HepG2 (cell line): ENCODE data around the gene LAG3. TPM values are rescaled to one million over a fixed set of nuclear protein-coding genes. Genes with fewer than 3 reads are reported as not detected.
A peak's percentile ranks its signal among the peaks of the same experiment; 100 is the strongest.

Experiments
- CREBL2 ChIP-seq: sonication (generic); formaldehyde crosslinking; IDR thresholded peaks from 2 replicates; pipeline ENCODE4 v1.8.1; 2023; ENCODE audit warnings: missing genetic modification reagents, mild to moderate bottlenecking, borderline replicate concordance
- ETV5 ChIP-seq: IDR thresholded peaks from 2 replicates; pipeline ENCODE4 v1.6.1; 2018; ENCODE audit warnings: missing biosample characterization, missing genetic modification reagents, inconsistent platforms, borderline replicate concordance
- HNF4G ChIP-seq, 2 experiments: sonication (generic) in 1 of 2; formaldehyde crosslinking in 1 of 2; IDR thresholded peaks; 2 replicates each; pipeline versions ENCODE4 v1.4.0 to v1.6.1; 2011 to 2020; ENCODE audit warnings: borderline replicate concordance in 2 of 2, low read depth in 2 of 2, mild to moderate bottlenecking in 2 of 2, low read length in 1 of 2, missing genetic modification reagents in 1 of 2, moderate library complexity in 1 of 2
- KDM4B ChIP-seq: sonication (generic); formaldehyde crosslinking; IDR thresholded peaks from 2 replicates; pipeline ENCODE4 v1.4.0; 2020; ENCODE audit warnings: missing genetic modification reagents
- NCOR1 ChIP-seq: fragments of 200-600 bp; sonication (generic); IDR thresholded peaks from 2 replicates; pipeline ENCODE4 v1.7.0; 2017; ENCODE audit warnings: antibody characterized with exemption, low read length, borderline replicate concordance
- NFE2 ChIP-seq: sonication (generic); formaldehyde crosslinking; IDR thresholded peaks from 2 replicates; pipeline ENCODE4 v1.4.0; 2020; ENCODE audit warnings: missing genetic modification reagents
- NR2F1 ChIP-seq, 2 experiments: fragments of 450-650 bp in 1 of 2; formaldehyde crosslinking in 1 of 2; IDR thresholded peaks; 2 replicates each; pipeline versions ENCODE4 v1.5.0 to v1.6.1; 2016 to 2020; ENCODE audit warnings: mild to moderate bottlenecking in 1 of 2, missing compliant biosample characterization in 1 of 2, missing genetic modification reagents in 1 of 2, moderate library complexity in 1 of 2
- NR2F6 ChIP-seq, 2 experiments: IDR thresholded peaks; 2 replicates each; pipeline ENCODE4 v1.6.1; 2016; ENCODE audit warnings: antibody characterized with exemption in 1 of 2, mild to moderate bottlenecking in 1 of 2
- SIN3B ChIP-seq: fragments of 150-350 bp; IDR thresholded peaks from 2 replicates; pipeline ENCODE4 v1.6.1; 2014; ENCODE audit warnings: low read length
- TSC22D2 ChIP-seq: sonication (generic); formaldehyde crosslinking; IDR thresholded peaks from 2 replicates; pipeline ENCODE4 v1.5.1; 2020; ENCODE audit warnings: missing genetic modification reagents, mild to moderate bottlenecking, borderline replicate concordance
- ZMAT3 ChIP-seq: sonication (generic); formaldehyde crosslinking; conservative IDR thresholded peaks from 2 replicates; pipeline ENCODE4 v1.7.0; 2021; ENCODE audit warnings: missing genetic modification reagents
- ZMYM2 ChIP-seq: sonication (generic); formaldehyde crosslinking; IDR thresholded peaks from 2 replicates; pipeline ENCODE4 v1.8.0; 2022; ENCODE audit warnings: mild to moderate bottlenecking, missing genetic modification reagents
- ZNF121 ChIP-seq: sonication (generic); formaldehyde crosslinking; IDR thresholded peaks from 2 replicates; pipeline ENCODE4 v1.5.0; 2020; ENCODE audit warnings: mild to moderate bottlenecking, missing genetic modification reagents
- ZNF33A ChIP-seq: sonication (generic); formaldehyde crosslinking; IDR thresholded peaks from 2 replicates; pipeline ENCODE4 v1.5.1; 2020; ENCODE audit warnings: missing genetic modification reagents, mild to moderate bottlenecking, moderate library complexity, borderline replicate concordance
- ZNF670 ChIP-seq: sonication (generic); formaldehyde crosslinking; IDR thresholded peaks from 2 replicates; pipeline ENCODE4 v1.8.0; 2022; ENCODE audit warnings: mild to moderate bottlenecking, missing genetic modification reagents, borderline replicate concordance
- ZNF740 ChIP-seq: sonication (generic); formaldehyde crosslinking; IDR thresholded peaks from 2 replicates; pipeline ENCODE4 v1.4.0; 2020; ENCODE audit warnings: missing genetic modification reagents
- ZSCAN29 ChIP-seq: sonication (generic); formaldehyde crosslinking; conservative IDR thresholded peaks from 2 replicates; pipeline ENCODE4 v1.4.0; 2020; ENCODE audit warnings: mild to moderate bottlenecking, missing genetic modification reagents
- polyA plus RNA-seq, 8 experiments: library from polyadenylated mRNA; depleted of rRNA in 3 of 8; stranded (reverse) in 7 of 8; unstranded in 1 of 8; fragments of >200 nt; fragmentation: Illumina TruSeq in 4 of 8; extraction: Trizol in 4 of 8; gene quantifications; 2 replicates each; pipeline versions ENCODE4 v1.2.1 to v1.2.3, GENCODE V29; 2011 to 2016; ENCODE audit warnings: low read depth in 4 of 8, missing spikeins in 1 of 8, mixed read lengths in 1 of 8; ENCODE audit not compliant: insufficient read depth in 1 of 8
- total RNA-seq, 5 experiments: library from RNA; depleted of rRNA; stranded (reverse); fragments of >200 nt; fragmentation: Illumina TruSeq; extraction: Trizol; gene quantifications; 2 replicates each; pipeline ENCODE4 v1.2.3, GENCODE V29; 2016; ENCODE audit warnings: low read depth in 1 of 5
- TF ChIP-seq, protein P1 (sequence below): sonication (generic); formaldehyde crosslinking; IDR thresholded peaks from 2 replicates; pipeline ENCODE4 v1.5.0; 2020; ENCODE audit warnings: mild to moderate bottlenecking, missing genetic modification reagents, borderline replicate concordance
- TF ChIP-seq, protein P2 (sequence below): sonication (generic); formaldehyde crosslinking; IDR thresholded peaks from 2 replicates; pipeline ENCODE4 v1.5.0; 2020; ENCODE audit warnings: mild to moderate bottlenecking, missing genetic modification reagents, moderate library complexity
- TF ChIP-seq, protein P3 (sequence below): sonication (generic); formaldehyde crosslinking; IDR thresholded peaks from 2 replicates; pipeline ENCODE4 v1.5.1; 2020; ENCODE audit warnings: mild to moderate bottlenecking, missing genetic modification reagents

LAG3 gene
- total and polyA plus RNA-seq, 2 of the 13 experiments (the other 11 are each of a cell fraction or from before 2014, with no cell fraction given): 0.11 to 0.26 TPM

DNA sequence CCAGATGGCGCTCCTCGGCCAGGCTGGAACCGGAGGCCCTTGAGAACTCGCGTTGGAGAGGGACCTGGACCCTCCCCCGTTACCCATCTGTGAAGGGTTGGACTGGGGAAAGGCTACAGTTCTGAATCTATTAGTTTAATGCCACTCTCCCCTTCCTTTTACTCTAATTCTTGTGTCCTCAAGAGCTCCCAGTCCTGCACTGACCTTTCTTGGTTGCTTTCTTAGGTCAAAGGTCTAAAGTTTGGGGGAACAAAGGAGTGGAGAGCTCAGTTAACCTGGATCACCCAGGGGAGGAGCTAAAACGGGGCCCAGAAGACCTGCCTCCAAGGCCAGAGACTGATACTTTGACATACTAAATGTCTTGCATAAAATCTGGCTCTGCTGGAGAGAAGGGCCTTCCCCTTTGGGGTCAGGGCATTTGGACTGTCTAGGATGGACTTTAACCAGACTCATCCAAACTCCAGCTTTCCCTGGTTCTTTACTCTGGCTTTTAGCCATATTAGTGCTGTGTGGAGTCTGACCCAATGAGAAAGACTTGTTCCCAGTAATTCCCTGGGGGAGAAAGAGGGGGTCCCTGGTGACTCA lies 18.5 kb upstream of the LAG3 start (continued):
- TF ChIP-seq ETV5 (CRISPR knock-in tag): 0 out of 2 replicates have a peak, but pooled peaks have one; percentile 29
- TF ChIP-seq ZMAT3: no peak
- TF ChIP-seq NCOR1: peak; percentile 43; the same call in 1 of the 2 replicates
- TF ChIP-seq NR2F6 (IDR thresholded peaks at IDR 0.05): peak; percentile 34; the same call in 1 of the 2 replicates
- no peak for TF ChIP-seq NR2F6 (CRISPR knock-in tag; IDR thresholded peaks at IDR 0.05)
- 0 out of 2 replicates have a peak, but pooled peaks have one; percentile 54 for TF ChIP-seq ZNF740 (CRISPR knock-in tag)
- TF ChIP-seq KDM4B (CRISPR knock-in tag): no peak
- TF ChIP-seq, protein P1, sequence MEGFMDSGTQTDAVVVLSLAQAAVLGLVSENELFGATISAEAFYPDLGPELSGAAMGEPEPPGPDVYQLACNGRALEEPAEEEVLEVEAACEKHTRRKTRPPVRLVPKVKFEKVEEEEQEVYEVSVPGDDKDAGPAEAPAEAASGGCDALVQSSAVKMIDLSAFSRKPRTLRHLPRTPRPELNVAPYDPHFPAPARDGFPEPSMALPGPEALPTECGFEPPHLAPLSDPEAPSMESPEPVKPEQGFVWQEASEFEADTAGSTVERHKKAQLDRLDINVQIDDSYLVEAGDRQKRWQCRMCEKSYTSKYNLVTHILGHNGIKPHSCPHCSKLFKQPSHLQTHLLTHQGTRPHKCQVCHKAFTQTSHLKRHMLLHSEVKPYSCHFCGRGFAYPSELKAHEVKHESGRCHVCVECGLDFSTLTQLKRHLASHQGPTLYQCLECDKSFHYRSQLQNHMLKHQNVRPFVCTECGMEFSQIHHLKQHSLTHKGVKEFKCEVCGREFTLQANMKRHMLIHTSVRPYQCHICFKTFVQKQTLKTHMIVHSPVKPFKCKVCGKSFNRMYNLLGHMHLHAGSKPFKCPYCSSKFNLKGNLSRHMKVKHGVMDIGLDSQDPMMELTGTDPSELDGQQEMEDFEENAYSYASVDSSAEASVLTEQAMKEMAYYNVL: 0 out of 2 replicates have a peak, but pooled peaks have one; percentile 27
- 0 out of 2 replicates have a peak, but pooled peaks have one; percentile 66 for TF ChIP-seq ZSCAN29 (CRISPR knock-in tag)
- TF ChIP-seq NFE2 (CRISPR knock-in tag): no peak
- TF ChIP-seq SIN3B: peak; percentile 48; the same call in 1 of the 2 replicates
- TF ChIP-seq TSC22D2: no peak
- TF ChIP-seq HNF4G (IDR thresholded peaks at IDR 0.05; ENCODE audit: borderline replicate concordance, low read depth, low read length): peak; percentile 77
- TF ChIP-seq HNF4G (CRISPR knock-in tag; IDR thresholded peaks at IDR 0.05; ENCODE audit: borderline replicate concordance, low read depth): no peak
- 0 out of 2 replicates have a peak, but pooled peaks have one; percentile 26 for TF ChIP-seq ZNF33A
- TF ChIP-seq, protein P2, sequence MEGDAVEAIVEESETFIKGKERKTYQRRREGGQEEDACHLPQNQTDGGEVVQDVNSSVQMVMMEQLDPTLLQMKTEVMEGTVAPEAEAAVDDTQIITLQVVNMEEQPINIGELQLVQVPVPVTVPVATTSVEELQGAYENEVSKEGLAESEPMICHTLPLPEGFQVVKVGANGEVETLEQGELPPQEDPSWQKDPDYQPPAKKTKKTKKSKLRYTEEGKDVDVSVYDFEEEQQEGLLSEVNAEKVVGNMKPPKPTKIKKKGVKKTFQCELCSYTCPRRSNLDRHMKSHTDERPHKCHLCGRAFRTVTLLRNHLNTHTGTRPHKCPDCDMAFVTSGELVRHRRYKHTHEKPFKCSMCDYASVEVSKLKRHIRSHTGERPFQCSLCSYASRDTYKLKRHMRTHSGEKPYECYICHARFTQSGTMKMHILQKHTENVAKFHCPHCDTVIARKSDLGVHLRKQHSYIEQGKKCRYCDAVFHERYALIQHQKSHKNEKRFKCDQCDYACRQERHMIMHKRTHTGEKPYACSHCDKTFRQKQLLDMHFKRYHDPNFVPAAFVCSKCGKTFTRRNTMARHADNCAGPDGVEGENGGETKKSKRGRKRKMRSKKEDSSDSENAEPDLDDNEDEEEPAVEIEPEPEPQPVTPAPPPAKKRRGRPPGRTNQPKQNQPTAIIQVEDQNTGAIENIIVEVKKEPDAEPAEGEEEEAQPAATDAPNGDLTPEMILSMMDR (CRISPR knock-in tag): 0 out of 2 replicates have a peak, but pooled peaks have one; percentile 98
- peak; percentile 56; the same call in 1 of the 2 replicates for TF ChIP-seq ZNF121 (CRISPR knock-in tag)
- TF ChIP-seq, protein P3, sequence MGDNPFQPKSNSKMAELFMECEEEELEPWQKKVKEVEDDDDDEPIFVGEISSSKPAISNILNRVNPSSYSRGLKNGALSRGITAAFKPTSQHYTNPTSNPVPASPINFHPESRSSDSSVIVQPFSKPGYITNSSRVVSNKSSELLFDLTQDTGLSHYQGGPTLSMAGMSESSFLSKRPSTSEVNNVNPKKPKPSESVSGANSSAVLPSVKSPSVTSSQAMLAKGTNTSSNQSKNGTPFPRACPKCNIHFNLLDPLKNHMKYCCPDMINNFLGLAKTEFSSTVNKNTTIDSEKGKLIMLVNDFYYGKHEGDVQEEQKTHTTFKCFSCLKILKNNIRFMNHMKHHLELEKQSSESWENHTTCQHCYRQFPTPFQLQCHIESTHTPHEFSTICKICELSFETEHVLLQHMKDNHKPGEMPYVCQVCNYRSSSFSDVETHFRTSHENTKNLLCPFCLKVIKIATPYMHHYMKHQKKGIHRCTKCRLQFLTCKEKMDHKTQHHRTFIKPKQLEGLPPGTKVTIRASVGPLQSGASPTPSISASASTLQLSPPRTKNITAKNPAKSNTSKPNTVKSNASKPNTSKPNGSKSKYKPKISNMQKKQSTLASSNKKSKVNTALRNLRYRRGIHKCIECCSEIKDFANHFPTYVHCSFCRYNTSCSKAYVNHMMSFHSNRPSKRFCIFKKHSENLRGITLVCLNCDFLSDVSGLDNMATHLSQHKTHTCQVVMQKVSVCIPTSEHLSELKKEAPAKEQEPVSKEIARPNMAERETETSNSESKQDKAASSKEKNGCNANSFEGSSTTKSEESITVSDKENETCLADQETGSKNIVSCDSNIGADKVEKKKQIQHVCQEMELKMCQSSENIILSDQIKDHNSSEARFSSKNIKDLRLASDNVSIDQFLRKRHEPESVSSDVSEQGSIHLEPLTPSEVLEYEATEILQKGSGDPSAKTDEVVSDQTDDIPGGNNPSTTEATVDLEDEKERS (CRISPR knock-in tag): 0 out of 2 replicates have a peak, but pooled peaks have one; percentile 6
- 0 out of 2 replicates have a peak, but pooled peaks have one; percentile 1 for TF ChIP-seq ZNF670 (CRISPR knock-in tag)
- peak; percentile 7 to 62; a peak in 2 of 4 replicates for TF ChIP-seq NR2F1 (CRISPR knock-in tag; IDR thresholded peaks at IDR 0.05)
- 0 out of 2 replicates have a peak, but pooled peaks have one; percentile 47 for TF ChIP-seq ZMYM2 (CRISPR knock-in tag)
- TF ChIP-seq CREBL2 (CRISPR knock-in tag): no peak
